Heart left ventricle (tissue), 16 donors: Measurements from ENCODE around the gene RGS6. TPM values are rescaled to one million over a fixed set of nuclear protein-coding genes. Genes with fewer than 3 reads are reported as not detected.
A peak's percentile ranks its signal among the peaks of the same experiment; 100 is the strongest.

Experiments used
- ATAC-seq, 4 donors: fragments of 200-7000 bp; cut with Tn5 transposase; one replicate each; pipeline ENCODE4 v1.9.1; 2020 to 2022; ENCODE audit warnings: moderate library complexity in 4 of 4, mild to moderate bottlenecking in 3 of 4, moderate number of reproducible peaks in 1 of 4
- DNase-seq, 5 donors: peaks; one replicate each; pipeline ENCODE4 v3.0.0-alpha.2; 2020
- H3K27ac ChIP-seq, 12 donors: fragments of 200-600 bp; sonication (generic) in 4 of 12; one replicate each; pipeline versions ENCODE4 v1.5.0 to v1.8.0; 2016 to 2022; ENCODE audit warnings: mild to moderate bottlenecking in 2 of 12
- H3K27me3 ChIP-seq, 9 donors: fragments of 200-600 bp; sonication (generic) in 2 of 9; one replicate each; pipeline versions ENCODE4 v1.5.1 to v1.8.0; 2016 to 2022; ENCODE audit warnings: mild to moderate bottlenecking in 3 of 9
- H3K36me3 ChIP-seq, 9 donors: fragments of 200-600 bp; sonication (generic) in 2 of 9; one replicate each; pipeline versions ENCODE4 v1.5.0 to v1.8.0; 2018 to 2022; ENCODE audit warnings: mild to moderate bottlenecking in 2 of 9
- H3K4me1 ChIP-seq, 12 donors: fragments of 200-600 bp; sonication (generic) in 4 of 12; one replicate each; pipeline versions ENCODE4 v1.5.0 to v1.8.0; 2016 to 2022; ENCODE audit warnings: mild to moderate bottlenecking in 3 of 12
- H3K4me3 ChIP-seq, 12 donors: fragments of 200-600 bp; sonication (generic) in 4 of 12; one replicate each; pipeline versions ENCODE4 v1.5.0 to v1.8.0; 2017 to 2022; ENCODE audit warnings: mild to moderate bottlenecking in 9 of 12, moderate library complexity in 4 of 12
- H3K9me3 ChIP-seq, 12 donors: fragments of 200-600 bp; sonication (generic) in 4 of 12; one replicate each; pipeline versions ENCODE4 v1.5.0 to v1.8.0; 2016 to 2022; ENCODE audit warnings: mild to moderate bottlenecking in 1 of 12
- POLR2A ChIP-seq, 2 donors: fragments of 450-650 bp; IDR thresholded peaks; one replicate each; pipeline ENCODE4 v1.6.1; 2017; ENCODE audit warnings: antibody characterized with exemption in 2 of 2, mild to moderate bottlenecking in 2 of 2, moderate library complexity in 2 of 2
- WGBS, 4 donors: extraction: QIAGEN DNeasy Blood & Tissue Kit in 2 of 4; methylation state at CpG; one replicate each; pipeline versions ENCODE4 v1.1.5 to v1.1.7; 2013 to 2018; 5-methylcytosine and 5-hydroxymethylcytosine counted together
- intact Hi-C, 10 donors: fragments of 100-400 bp; cut with DNase I; formaldehyde crosslinking; loops; one replicate each; pipeline versions ENCODE4 v1.11.1 to v1.14.2; 2022
- polyA plus RNA-seq, 2 donors: library from polyadenylated mRNA; stranded (reverse); fragments of 200-250 nt; gene quantifications; one replicate each; pipeline ENCODE4 v1.2.3, GENCODE V29; 2013
- total RNA-seq, 9 donors: library from RNA; depleted of rRNA in 2 of 9; stranded (reverse); fragments of >200 nt in 2 of 9; fragmentation: NEBNext Ultra II Directional in 3 of 9; extraction: Animal tissue kit (Norgen Biotek cat#: 25700) in 3 of 9; gene quantifications; one replicate each; pipeline versions ENCODE4 v1.1.0 to v1.2.4, GENCODE V29; 2016 to 2023
- TF ChIP-seq, protein P1 (sequence below), 12 donors: fragments of 200-600 bp; sonication (generic) in 4 of 12; IDR thresholded peaks; one replicate each; pipeline versions ENCODE4 v1.5.0 to v1.8.0; 2018 to 2022; ENCODE audit warnings: antibody characterized with exemption in 12 of 12, mild to moderate bottlenecking in 5 of 12
- donor health status: ischemic (EF 13 %, LVEDD 7.1; RV severe dilation, severe dysfunction).
- donor health status: healthy with polysubstance abuse.
- donor health status: DM: no; HTN: yes; CAD: no.
- donor health status: DM: no; HTN: no; CAD: no.
- donor health status: ischemic (EF 25% LVEDD 6.9; RV normal size, moderate dysfunction).
- donor health status: ischemic (EF 25% LVEDD 5.7; RV mildly dilated, moderate dysfunction).
- donor health status: healthy.
- donor health status: DM: yes; HTN: yes; CAD: no.
- donor health status: ischemic (EF 35%, LVEDD 5.7; RV mildly dilated, moderate dysfunction).
- donor health status: nonischemic (EF 11% LVEDD 7.7; RV severe dilation, severe dysfunction).
- donor health status: DM: yes; HTN: yes; CAD: no.
- donor health status: PGD.
- donor health status: ischemic (EF 29% LVEDD 5.4; RV normal size, mild dysfunction).
- donor health status: nonischemic (EF 23%, LVEDD 6.1; RV moderate dilation, normal function).

The RGS6 gene
- total and polyA plus RNA-seq, 11 donors: 1.3 to 25.4 (median 15.1) TPM

DNA sequence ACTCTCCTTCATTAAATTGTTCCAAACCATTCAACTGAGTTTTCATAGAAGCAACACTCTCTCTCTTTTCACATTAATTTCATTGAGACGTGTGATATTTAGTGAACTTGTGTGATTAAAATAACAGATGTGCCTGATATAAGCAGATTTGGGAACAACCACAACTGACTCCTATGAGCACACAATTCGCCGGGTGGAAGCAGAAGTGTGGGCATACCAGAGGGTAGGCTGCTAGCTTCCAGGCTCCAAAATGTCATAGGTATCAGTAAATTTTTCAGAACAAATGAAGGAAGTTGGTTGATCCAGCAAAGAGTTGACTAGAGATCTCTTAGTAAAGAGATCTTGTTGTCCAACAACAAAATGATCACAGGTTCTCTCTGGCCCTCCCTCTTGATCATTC is 532.0 kb downstream of the RGS6 start:
- ATAC-seq: no peak
- 82 to 88% (median 85%) methylated on average over 3 of the region's 3 CpGs for whole genome bisulfite sequencing, 4 donors
- Histone ChIP-seq H3K4me1 (no peaks in the 10 kb centered on the region), H3K9me3 (peaks cover 0 to 16% (median 5%) of the 10 kb centered on the region in 12 donors), H3K27me3 (no peaks in the 10 kb centered on the region), H3K4me3 (no peak overlapping the region), H3K27ac (no peak overlapping the region), H3K36me3 (peaks cover 0 to 9% (median 0%) of the 10 kb centered on the region in 9 donors)
- no peak for DNase-seq
- intact Hi-C loops: no loop called here
- TF ChIP-seq, protein P1, sequence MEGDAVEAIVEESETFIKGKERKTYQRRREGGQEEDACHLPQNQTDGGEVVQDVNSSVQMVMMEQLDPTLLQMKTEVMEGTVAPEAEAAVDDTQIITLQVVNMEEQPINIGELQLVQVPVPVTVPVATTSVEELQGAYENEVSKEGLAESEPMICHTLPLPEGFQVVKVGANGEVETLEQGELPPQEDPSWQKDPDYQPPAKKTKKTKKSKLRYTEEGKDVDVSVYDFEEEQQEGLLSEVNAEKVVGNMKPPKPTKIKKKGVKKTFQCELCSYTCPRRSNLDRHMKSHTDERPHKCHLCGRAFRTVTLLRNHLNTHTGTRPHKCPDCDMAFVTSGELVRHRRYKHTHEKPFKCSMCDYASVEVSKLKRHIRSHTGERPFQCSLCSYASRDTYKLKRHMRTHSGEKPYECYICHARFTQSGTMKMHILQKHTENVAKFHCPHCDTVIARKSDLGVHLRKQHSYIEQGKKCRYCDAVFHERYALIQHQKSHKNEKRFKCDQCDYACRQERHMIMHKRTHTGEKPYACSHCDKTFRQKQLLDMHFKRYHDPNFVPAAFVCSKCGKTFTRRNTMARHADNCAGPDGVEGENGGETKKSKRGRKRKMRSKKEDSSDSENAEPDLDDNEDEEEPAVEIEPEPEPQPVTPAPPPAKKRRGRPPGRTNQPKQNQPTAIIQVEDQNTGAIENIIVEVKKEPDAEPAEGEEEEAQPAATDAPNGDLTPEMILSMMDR (IDR thresholded peaks at IDR 0.05): no peak
- TF ChIP-seq POLR2A (IDR thresholded peaks at IDR 0.05): no peak

DNA sequence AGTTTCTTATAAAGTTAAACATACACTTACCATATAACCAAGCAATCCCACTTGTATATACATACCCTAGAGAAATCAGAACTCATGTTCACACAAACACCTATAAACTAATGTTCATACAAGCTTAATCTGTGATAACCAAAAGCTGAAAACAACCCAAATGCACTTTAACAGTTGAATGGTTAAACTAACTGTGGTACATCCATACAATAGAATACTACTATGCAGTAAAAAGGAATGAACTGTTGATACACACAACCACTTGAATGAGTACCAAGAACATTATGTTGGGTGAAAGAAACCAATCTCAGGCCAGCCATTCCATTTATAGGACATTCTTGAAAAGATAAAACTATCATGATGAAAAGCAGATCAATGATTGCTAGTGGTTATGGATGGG is 534.1 kb downstream of the RGS6 start:
- intact Hi-C loops: no loop called here

DNA sequence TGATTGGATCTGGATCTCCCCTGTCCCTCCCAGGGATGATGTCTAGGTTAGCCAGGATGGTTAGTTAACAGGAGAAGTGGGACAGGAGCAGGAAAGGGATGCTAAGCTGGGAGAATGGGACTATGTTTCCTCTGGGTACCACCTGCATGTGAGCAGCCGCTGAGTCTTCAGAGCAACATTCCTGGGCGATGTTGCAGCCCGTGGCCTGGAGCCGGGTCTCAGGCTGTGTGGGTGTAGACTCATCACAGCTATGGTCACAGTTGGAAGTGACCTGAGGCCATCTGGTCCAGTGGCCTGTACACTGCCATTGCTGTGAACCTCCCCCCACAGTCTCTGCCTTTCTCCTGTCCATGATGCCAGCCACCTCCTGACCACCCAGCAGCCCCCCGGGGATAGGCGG is 539.1 kb downstream of the RGS6 start:
- H3K36me3 ChIP-seq: peaks cover 0 to 6% (median 0%) of the 10 kb centered on the region in 9 donors
- H3K27ac ChIP-seq: no peak overlapping the region
- 83 to 92% (median 90%) methylated on average over 6 of the region's 6 CpGs for WGBS, 4 donors
- DNase-seq: no peak
- TF ChIP-seq, protein P1 (IDR thresholded peaks at IDR 0.05): no peak
- no peak overlapping the region for H3K4me3 ChIP-seq
- H3K27me3 ChIP-seq: no peaks in the 10 kb centered on the region
- H3K4me1 ChIP-seq: peaks cover 0 to under 1% (median 0%) of the 10 kb centered on the region in 12 donors
- H3K9me3 ChIP-seq: peaks cover 0 to 9% (median 2%) of the 10 kb centered on the region in 12 donors
- intact Hi-C loops: no loop called here
- peak in 1 of 4 donors; percentile 20 for ATAC-seq

More for the DNA sequence above, 534.1 kb downstream of the RGS6 start:
- H3K4me1 ChIP-seq: no peaks in the 10 kb centered on the region
- TF ChIP-seq, protein P1 (IDR thresholded peaks at IDR 0.05): no peak
- no peak for TF ChIP-seq POLR2A (IDR thresholded peaks at IDR 0.05)
- no peaks in the 10 kb centered on the region for H3K27me3 ChIP-seq
- H3K9me3 ChIP-seq: peaks cover 0 to 16% (median 5%) of the 10 kb centered on the region in 12 donors
- no peak overlapping the region for H3K27ac ChIP-seq
- peaks cover 0 to 9% (median 0%) of the 10 kb centered on the region in 9 donors for H3K36me3 ChIP-seq
- ATAC-seq (no peak), DNase-seq (no peak)
- no peak overlapping the region for H3K4me3 ChIP-seq

GRCh38 chr14:72472845-72473244 is 540.6 kb downstream of the RGS6 start:
- intact Hi-C loops: no loop called here
- Histone ChIP-seq H3K27ac (no peak overlapping the region), H3K4me1 (peaks cover 0 to 15% (median 0%) of the 10 kb centered on the region in 12 donors), H3K4me3 (no peak overlapping the region), H3K9me3 (no peaks in the 10 kb centered on the region), H3K27me3 (no peaks in the 10 kb centered on the region), H3K36me3 (peaks cover 0 to 6% (median 0%) of the 10 kb centered on the region in 9 donors)
- no peak for TF ChIP-seq POLR2A (IDR thresholded peaks at IDR 0.05)
- TF ChIP-seq, protein P1 (IDR thresholded peaks at IDR 0.05): no peak
- no peak for ATAC-seq
- whole genome bisulfite sequencing, 4 donors: 90 to 95% (median 92%) methylated on average over 14 of the region's 14 CpGs
- no peak for DNase-seq
